ENCODE data around the gene IRF4.

IRF4 gene

GRCh38 chr6:381742-382461 is 9.7 kb upstream of the IRF4 start:
- in situ Hi-C loops (cut with MboI; ENCODE audit: low sequenced_read_pairs): no loop called here

- in situ Hi-C loops (cut with MboI; ENCODE audit: low sequenced_read_pairs): no loop called here
These were observed 8.4 kb upstream of the IRF4 start for GRCh38 chr6:382883-383810.

GRCh38 chr6:383856-384255 is 7.7 kb upstream of the IRF4 start:
- in situ Hi-C loops (cut with MboI; ENCODE audit: low sequenced_read_pairs): no loop called here

- in situ Hi-C loops (cut with MboI; ENCODE audit: low sequenced_read_pairs): no loop called here
These were observed 6.7 kb upstream of the IRF4 start for GRCh38 chr6:384898-385297.

GRCh38 chr6:385614-386013 is 5.9 kb upstream of the IRF4 start:
- in situ Hi-C loops (cut with MboI; ENCODE audit: low sequenced_read_pairs): no loop called here

- in situ Hi-C loops (cut with MboI; ENCODE audit: low sequenced_read_pairs): no loop called here
These were observed 4.8 kb upstream of the IRF4 start for GRCh38 chr6:386688-387266.

- in situ Hi-C loops (cut with MboI; ENCODE audit: low sequenced_read_pairs): no loop called here
These were observed 4.2 kb upstream of the IRF4 start for GRCh38 chr6:387293-387741.

- in situ Hi-C loops (cut with MboI; ENCODE audit: low sequenced_read_pairs): no loop called here
These were observed 3.2 kb upstream of the IRF4 start for GRCh38 chr6:388202-388903.

GRCh38 chr6:389143-389542 is 2.4 kb upstream of the IRF4 start:
- in situ Hi-C loops (cut with MboI; ENCODE audit: low sequenced_read_pairs): no loop called here

- in situ Hi-C loops (cut with MboI; ENCODE audit: low sequenced_read_pairs): no loop called here
These were observed 1.9 kb upstream of the IRF4 start for GRCh38 chr6:389622-390021.

- in situ Hi-C loops (cut with MboI; ENCODE audit: low sequenced_read_pairs): no loop called here
These were observed 516 bp upstream of the IRF4 start for GRCh38 chr6:390914-391558.

GRCh38 chr6:392441-393390 is 1.2 kb downstream of the IRF4 start:
- in situ Hi-C loops (cut with MboI; ENCODE audit: low sequenced_read_pairs): no loop called here

- in situ Hi-C loops (cut with MboI; ENCODE audit: low sequenced_read_pairs): no loop called here
These were observed 2.1 kb downstream of the IRF4 start for GRCh38 chr6:393391-394221.

GRCh38 chr6:394641-395289 is 3.2 kb downstream of the IRF4 start:
- in situ Hi-C loops (cut with MboI; ENCODE audit: low sequenced_read_pairs): no loop called here

GRCh38 chr6:395432-396125 is 4.0 kb downstream of the IRF4 start:
- in situ Hi-C loops (cut with MboI; ENCODE audit: low sequenced_read_pairs): no loop called here

GRCh38 chr6:396126-396520 is 4.6 kb downstream of the IRF4 start:
- in situ Hi-C loops (cut with MboI; ENCODE audit: low sequenced_read_pairs): no loop called here

- in situ Hi-C loops (cut with MboI; ENCODE audit: low sequenced_read_pairs): no loop called here
These were observed 5.5 kb downstream of the IRF4 start for GRCh38 chr6:397056-397455.

GRCh38 chr6:397604-398003 is 6.1 kb downstream of the IRF4 start:
- in situ Hi-C loops (cut with MboI; ENCODE audit: low sequenced_read_pairs): no loop called here
